ENCODE measurements around the gene IMMP2L.

- TF ChIP-seq CTCF (conservative IDR thresholded peaks at IDR 0.05; ENCODE audit: low read depth, low read length), result no peak
- no peak for TF ChIP-seq EZH2 (IDR thresholded peaks at IDR 0.05; ENCODE audit: low read length, unreplicated experiment)
Measured at GRCh38 chr7:111436608-111437007, 125.7 kb downstream of the IMMP2L start.
